Ishikawa (cell line): Measurements from ENCODE around the gene DHX8.

Source experiments
- FOXM1 ChIP-seq: IDR thresholded peaks from 2 replicates; pipeline ENCODE4 v1.6.1; 2012; ENCODE audit warnings: low read depth, borderline replicate concordance
- MAX ChIP-seq: IDR thresholded peaks from 2 replicates; pipeline ENCODE4 v1.6.1; 2012
- RAD21 ChIP-seq: IDR thresholded peaks from 2 replicates; pipeline ENCODE4 v1.6.1; 2012; ENCODE audit warnings: low read depth
- REST ChIP-seq: IDR thresholded peaks from 2 replicates; pipeline ENCODE4 v1.6.1; 2012; ENCODE audit warnings: low read depth, mild to moderate bottlenecking
- TAF1 ChIP-seq: IDR thresholded peaks from 2 replicates; pipeline ENCODE4 v1.6.1; 2012; ENCODE audit warnings: low read depth, mild to moderate bottlenecking
- USF1 ChIP-seq: IDR thresholded peaks from 2 replicates; pipeline ENCODE4 v1.6.1; 2012

GRCh38 chr17:43482103-43483012 is 1.4 kb upstream of the DHX8 start:
- TF ChIP-seq RAD21 (no peak; the same call in 1 of the 2 replicates), USF1 (no peak), REST (no peak), TAF1 (no peak), FOXM1 (no peak), MAX (no peak)
